HG03342 (cell line): Measurements from ENCODE around the gene KCNH4.
"Not testable (repeated sequence)": the region's sequence is repeated elsewhere in the genome, so short reads cannot be mapped to it uniquely, and the experiment has no call there.

Source experiments
- ATAC-seq: cut with Tn5 transposase; IDR thresholded peaks from one replicate; pipeline ENCODE4 v1.9.1; 2021; ENCODE audit warnings: mild to moderate bottlenecking, moderate library complexity; ENCODE audit not compliant: unreplicated experiment

The KCNH4 gene

GRCh38 chr17:42140690-42141089 is 40.3 kb downstream of the KCNH4 start:
- ATAC-seq: not testable (repeated sequence)

GRCh38 chr17:42138749-42139492 is 42.0 kb downstream of the KCNH4 start:
- ATAC-seq: no peak

- no peak for ATAC-seq
These were observed 44.3 kb downstream of the KCNH4 start for GRCh38 chr17:42136654-42137051.

GRCh38 chr17:42135664-42136653 is 45.0 kb downstream of the KCNH4 start:
- ATAC-seq: no peak

GRCh38 chr17:42135151-42135550 is 45.8 kb downstream of the KCNH4 start:
- no peak for ATAC-seq

GRCh38 chr17:42133461-42134041 is 47.4 kb downstream of the KCNH4 start:
- ATAC-seq: peak; percentile 65

- ATAC-seq: peak; percentile 22
These were observed 48.0 kb downstream of the KCNH4 start for GRCh38 chr17:42132941-42133340.

- no peak for ATAC-seq
These were observed 48.9 kb downstream of the KCNH4 start for GRCh38 chr17:42131981-42132432.

GRCh38 chr17:42131232-42131631 is 49.7 kb downstream of the KCNH4 start:
- no peak for ATAC-seq

- ATAC-seq: no peak
These were observed 50.5 kb downstream of the KCNH4 start for GRCh38 chr17:42130310-42130936.

GRCh38 chr17:42129109-42129837 is 51.7 kb downstream of the KCNH4 start:
- ATAC-seq: no peak

- no peak for ATAC-seq
These were observed 53.5 kb downstream of the KCNH4 start for GRCh38 chr17:42127414-42127813.

- no peak for ATAC-seq
These were observed 54.1 kb downstream of the KCNH4 start for GRCh38 chr17:42126836-42127235.

- no peak for ATAC-seq
These were observed 55.4 kb downstream of the KCNH4 start for GRCh38 chr17:42125565-42125964.

GRCh38 chr17:42124256-42124655 is 56.7 kb downstream of the KCNH4 start:
- ATAC-seq: no peak

GRCh38 chr17:42122371-42123303 is 58.3 kb downstream of the KCNH4 start, which contains the start of gene HSPB9:
TSS of gene HSPB9 (plus strand) at chr17:42122804. CDS start at chr17:42122851, 47 bp downstream.
- no peak for ATAC-seq

- peak; percentile 65 for ATAC-seq
These were observed 59.9 kb downstream of the KCNH4 start, which contains the start of gene KAT2A for GRCh38 chr17:42120770-42121769. TSS of gene KAT2A (minus strand) at chr17:42121367. CDS start at chr17:42121304, 63 bp downstream.
